Measurements from ENCODE around the gene EPB42.

The EPB42 gene

GRCh38 chr15:43220991-43221403 is at the start of gene EPB42:
TSS of gene EPB42 (minus strand) at chr15:43221018. CDS start at chr15:43220825, 193 bp downstream.
- no peak within 1 kb of the TSS for H2AFZ ChIP-seq (ENCODE audit: low read depth, low read length)
- peaks cover 3% of the 10 kb centered on the region for H3K27me3 ChIP-seq (ENCODE audit: insufficient read depth, low read length, poor library complexity)
- H3K4me3 ChIP-seq (ENCODE audit: low read depth in 1 of 2, low read length in 2 of 2) = no peak within 1 kb of the TSS
- DNase-seq (no peak), ATAC-seq (ENCODE audit: insufficient read depth, low read depth) (no peak)
- H3K9me3 ChIP-seq (ENCODE audit: insufficient read depth, low read length, severe bottlenecking) = no peaks in the 10 kb centered on the region
- H3K79me2 ChIP-seq (ENCODE audit: insufficient read depth, low read length) = no peaks in the 10 kb centered on the region
- H3K4me1 ChIP-seq (ENCODE audit: insufficient read depth, low read length) = no peaks in the 10 kb centered on the region
- no peaks in the 10 kb centered on the region for H4K20me1 ChIP-seq (ENCODE audit: insufficient read depth, low read length)
- no peak within 1 kb of the TSS for H3K9ac ChIP-seq (ENCODE audit: low read depth, low read length)
- no peaks in the 10 kb centered on the region for H3K36me3 ChIP-seq (ENCODE audit: insufficient read depth, low read length)
- no peak within 1 kb of the TSS for H3K4me2 ChIP-seq (ENCODE audit: insufficient read depth, low read length)
- no peak within 1 kb of the TSS for H3K27ac ChIP-seq (ENCODE audit: low read length)
- TF ChIP-seq EZH2 (IDR thresholded peaks at IDR 0.05; ENCODE audit: borderline replicate concordance, low read depth, low read length, severe bottlenecking) (no peak), CTCF (IDR thresholded peaks at IDR 0.05; ENCODE audit: borderline replicate concordance, extremely low read depth, low read length, poor library complexity, severe bottlenecking) (no peak)

DNA sequence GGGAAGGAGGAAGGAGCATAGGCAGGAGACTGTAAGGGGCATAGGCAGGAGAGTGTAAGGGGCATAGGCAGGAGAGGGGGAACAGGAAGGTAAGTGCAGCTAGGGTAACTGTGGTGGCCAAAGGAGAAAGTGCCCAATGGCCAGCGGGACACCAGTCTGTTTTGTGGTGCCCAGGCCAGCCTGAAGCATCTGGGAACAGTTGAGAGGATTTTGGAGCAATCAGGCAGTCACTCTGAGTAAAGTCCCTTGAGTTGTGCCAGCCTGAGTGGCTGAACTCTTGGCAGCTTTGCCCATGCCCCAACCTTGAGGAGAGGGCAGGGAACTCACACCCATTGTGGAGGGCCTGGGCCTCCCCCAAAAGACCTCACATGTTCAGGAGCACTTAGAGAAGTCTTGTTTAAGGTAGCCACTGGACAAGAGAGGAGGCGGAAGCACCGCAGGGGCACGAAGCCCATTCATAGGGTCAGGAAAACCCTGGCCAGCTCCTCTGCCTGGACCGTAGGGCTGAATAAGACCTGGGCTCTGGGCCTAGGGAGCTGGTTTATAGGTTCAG is 49.4 kb upstream of the EPB42 start:
- Histone ChIP-seq H3K36me3 (ENCODE audit: insufficient read depth, low read length) (no peaks in the 10 kb centered on the region), H3K79me2 (ENCODE audit: insufficient read depth, low read length) (no peaks in the 10 kb centered on the region), H4K20me1 (ENCODE audit: insufficient read depth, low read length) (no peaks in the 10 kb centered on the region), H2AFZ (ENCODE audit: low read depth, low read length) (no peak overlapping the region), H3K27ac (ENCODE audit: low read length) (no peak overlapping the region), H3K4me3 (ENCODE audit: low read depth in 1 of 2, low read length in 2 of 2) (no peak overlapping the region), H3K9me3 (ENCODE audit: insufficient read depth, low read length, severe bottlenecking) (no peaks in the 10 kb centered on the region), H3K4me1 (ENCODE audit: insufficient read depth, low read length) (no peaks in the 10 kb centered on the region), H3K27me3 (ENCODE audit: insufficient read depth, low read length, poor library complexity) (peaks cover 2% of the 10 kb centered on the region), H3K4me2 (ENCODE audit: insufficient read depth, low read length) (no peak overlapping the region), H3K9ac (ENCODE audit: low read depth, low read length) (no peak overlapping the region)
- DNase-seq (no peak), ATAC-seq (ENCODE audit: insufficient read depth, low read depth) (no peak)
- TF ChIP-seq EZH2 (IDR thresholded peaks at IDR 0.05; ENCODE audit: borderline replicate concordance, low read depth, low read length, severe bottlenecking) (no peak), CTCF (IDR thresholded peaks at IDR 0.05; ENCODE audit: borderline replicate concordance, extremely low read depth, low read length, poor library complexity, severe bottlenecking) (no peak)

DNA sequence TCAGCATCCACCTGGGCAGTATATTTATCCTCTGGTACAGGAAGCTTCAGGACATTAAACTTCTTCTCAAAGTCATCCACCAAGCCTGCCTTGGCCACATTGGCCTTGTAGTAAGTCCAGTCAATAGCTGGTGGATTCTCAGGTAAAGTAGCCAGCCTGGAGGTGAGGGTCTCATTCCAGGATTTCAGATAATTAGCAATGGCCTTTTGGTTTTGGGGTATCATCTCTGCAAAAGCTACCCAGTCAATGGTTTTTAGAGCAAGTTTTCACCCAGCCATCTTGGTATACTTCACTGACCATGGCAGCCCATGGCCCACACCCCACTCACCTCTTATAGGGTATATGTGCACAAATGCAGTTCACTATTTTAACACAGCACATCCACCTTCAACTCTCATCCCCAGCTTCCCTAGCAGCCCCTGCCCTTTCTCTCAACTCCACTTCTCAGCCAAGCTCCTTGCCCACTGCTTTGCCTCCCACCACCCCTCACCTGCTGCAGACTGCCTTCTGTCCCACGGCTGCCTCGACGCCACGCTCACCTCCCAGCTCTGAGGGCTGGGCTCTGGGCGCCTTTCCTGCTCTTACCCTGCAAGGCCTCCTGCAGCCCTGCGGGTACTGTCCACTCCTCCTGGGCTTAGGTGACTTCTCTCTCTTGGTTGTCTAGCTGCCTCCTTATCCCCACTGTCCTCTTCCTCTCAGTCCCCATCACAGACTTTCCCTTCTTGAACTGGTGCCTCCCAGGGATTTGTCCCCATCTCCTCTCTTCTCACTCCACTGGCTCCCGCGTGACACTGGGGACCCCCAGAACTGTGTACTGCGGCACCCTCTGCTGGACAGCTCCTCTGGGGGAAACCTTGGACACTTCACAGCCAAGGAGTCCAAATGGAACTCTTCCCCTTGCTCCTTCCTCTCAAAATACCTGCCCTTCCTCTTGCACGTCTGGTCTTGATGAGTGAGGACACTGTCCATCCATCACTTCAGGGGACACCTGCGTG is 47.6 kb upstream of the EPB42 start:
- Histone ChIP-seq H3K27me3 (ENCODE audit: insufficient read depth, low read length, poor library complexity) (peaks cover 2% of the 10 kb centered on the region), H3K27ac (ENCODE audit: low read length) (no peak overlapping the region), H3K4me2 (ENCODE audit: insufficient read depth, low read length) (no peak overlapping the region), H3K36me3 (ENCODE audit: insufficient read depth, low read length) (no peaks in the 10 kb centered on the region), H3K4me3 (ENCODE audit: low read depth in 1 of 2, low read length in 2 of 2) (no peak overlapping the region), H4K20me1 (ENCODE audit: insufficient read depth, low read length) (no peaks in the 10 kb centered on the region), H3K79me2 (ENCODE audit: insufficient read depth, low read length) (no peaks in the 10 kb centered on the region), H3K9ac (ENCODE audit: low read depth, low read length) (no peak overlapping the region), H3K4me1 (ENCODE audit: insufficient read depth, low read length) (no peaks in the 10 kb centered on the region), H2AFZ (ENCODE audit: low read depth, low read length) (no peak overlapping the region), H3K9me3 (ENCODE audit: insufficient read depth, low read length, severe bottlenecking) (no peaks in the 10 kb centered on the region)
- DNase-seq (peak; percentile 23), ATAC-seq (ENCODE audit: insufficient read depth, low read depth) (no peak; the same call in 2 of the 3 replicates)
- TF ChIP-seq EZH2 (IDR thresholded peaks at IDR 0.05; ENCODE audit: borderline replicate concordance, low read depth, low read length, severe bottlenecking) (no peak), CTCF (IDR thresholded peaks at IDR 0.05; ENCODE audit: borderline replicate concordance, extremely low read depth, low read length, poor library complexity, severe bottlenecking) (peak; percentile 54)

All from DND-41 (cell line).